WTC11 (cell line): ENCODE results near the gene ACADVL. TPM values are rescaled to one million over a fixed set of nuclear protein-coding genes. Genes with fewer than 3 reads are reported as not detected.

Experiments used
- ATAC-seq: fragments of 200-7000 bp; cut with Tn5 transposase; 2 replicates; pipeline ENCODE4 v1.10.0; 2021; ENCODE audit warnings: mild to moderate bottlenecking, moderate library complexity
- CTCF ChIA-PET: fragments of 300-600 bp; sonication (Branson Sonifier 250); formaldehyde crosslinking; loops from one replicate; lab custom pipeline; 2021; ENCODE audit warnings: antibody characterized with exemption; lab: Charles Lee
- POLR2A ChIA-PET: fragments of 350-600 bp; sonication (Branson Sonifier 250); formaldehyde crosslinking; loops from one replicate; lab custom pipeline; 2021; ENCODE audit warnings: antibody characterized with exemption; lab: Charles Lee
- DNase-seq: peaks from one replicate; pipeline ENCODE4 v3.0.0; 2021; ENCODE audit warnings: low spot score
- H3K27ac Mint-ChIP-seq: 2 replicates; pipeline ENCODE4 v1.8.0; 2021; ENCODE audit warnings: mixed read lengths
- H3K27me3 Mint-ChIP-seq: 2 replicates; pipeline ENCODE4 v1.8.0; 2021; ENCODE audit warnings: low read depth, mild to moderate bottlenecking, moderate library complexity, mixed read lengths
- H3K36me3 Mint-ChIP-seq: 2 replicates; pipeline ENCODE4 v1.8.0; 2021; ENCODE audit warnings: mixed read lengths
- H3K4me1 Mint-ChIP-seq: 2 replicates; pipeline ENCODE4 v1.8.0; 2022; ENCODE audit warnings: mixed read lengths
- H3K4me3 Mint-ChIP-seq: 2 replicates; pipeline ENCODE4 v1.8.0; 2021; ENCODE audit warnings: mild to moderate bottlenecking, moderate library complexity, mixed read lengths
- H3K9me3 Mint-ChIP-seq: 2 replicates; pipeline ENCODE4 v1.8.0; 2021; ENCODE audit warnings: mixed read lengths
- ATF2 ChIP-seq: sonication (generic); formaldehyde crosslinking; IDR thresholded peaks from 2 replicates; pipeline ENCODE4 v1.8.1; 2022; ENCODE audit warnings: low read depth, missing genetic modification reagents, borderline replicate concordance
- CTCF ChIP-seq: fragments of 200-600 bp; IDR thresholded peaks from 2 replicates; pipeline ENCODE4 v1.8.0; 2022; ENCODE audit warnings: antibody characterized with exemption
- E2F4 ChIP-seq: sonication (generic); formaldehyde crosslinking; IDR thresholded peaks from 2 replicates; pipeline ENCODE4 v1.8.1; 2022; ENCODE audit warnings: low read depth, mild to moderate bottlenecking, moderate library complexity, missing genetic modification reagents, borderline replicate concordance
- FOXK1 ChIP-seq: sonication (generic); formaldehyde crosslinking; IDR thresholded peaks from 2 replicates; pipeline ENCODE4 v1.8.0; 2022; ENCODE audit warnings: mild to moderate bottlenecking, moderate library complexity, missing genetic modification reagents
- HMGA2 ChIP-seq: fragments of 250-450 bp; sonication (Bioruptor Pico); IDR thresholded peaks from 2 replicates; pipeline ENCODE4 v1.4.0; 2021; ENCODE audit warnings: mild to moderate bottlenecking, moderate library complexity
- JUN ChIP-seq: sonication (generic); formaldehyde crosslinking; IDR thresholded peaks from 2 replicates; pipeline ENCODE4 v1.8.0; 2023; ENCODE audit warnings: mild to moderate bottlenecking, missing genetic modification reagents
- MXD4 ChIP-seq: fragments of 250-450 bp; sonication (Bioruptor Pico); IDR thresholded peaks from 2 replicates; pipeline ENCODE4 v1.8.0; 2021; ENCODE audit warnings: mild to moderate bottlenecking, moderate library complexity, borderline replicate concordance
- MYBL2 ChIP-seq: sonication (generic); formaldehyde crosslinking; IDR thresholded peaks from 2 replicates; pipeline ENCODE4 v1.8.1; 2023; ENCODE audit warnings: mild to moderate bottlenecking, moderate library complexity, missing genetic modification reagents
- RELA ChIP-seq: sonication (generic); formaldehyde crosslinking; IDR thresholded peaks from 2 replicates; pipeline ENCODE4 v1.8.1; 2022; ENCODE audit warnings: missing genetic modification reagents, mild to moderate bottlenecking, borderline replicate concordance
- RORB ChIP-seq: fragments of 250-450 bp; sonication (Bioruptor Pico); IDR thresholded peaks from 2 replicates; pipeline ENCODE4 v1.9.0; 2021; ENCODE audit warnings: mild to moderate bottlenecking
- TEAD4 ChIP-seq: sonication (generic); formaldehyde crosslinking; IDR thresholded peaks from 2 replicates; pipeline ENCODE4 v1.8.0; 2022; ENCODE audit warnings: mild to moderate bottlenecking, missing genetic modification reagents
- total RNA-seq: library from RNA; stranded (reverse); gene quantifications from 3 replicates; pipeline ENCODE4 v1.2.3, GENCODE V29; 2021
- TF ChIP-seq, protein P1 (sequence below): sonication (generic); formaldehyde crosslinking; IDR thresholded peaks from 2 replicates; pipeline ENCODE4 v1.8.0; 2022; ENCODE audit warnings: mild to moderate bottlenecking, missing genetic modification reagents
- TF ChIP-seq, protein P2 (sequence below): sonication (generic); formaldehyde crosslinking; IDR thresholded peaks from 2 replicates; pipeline ENCODE4 v1.8.1; 2022; ENCODE audit warnings: mild to moderate bottlenecking, moderate library complexity, missing genetic modification reagents

ACADVL gene
- total RNA-seq, 1 experiment from 2014 or later: 236 TPM

DNA sequence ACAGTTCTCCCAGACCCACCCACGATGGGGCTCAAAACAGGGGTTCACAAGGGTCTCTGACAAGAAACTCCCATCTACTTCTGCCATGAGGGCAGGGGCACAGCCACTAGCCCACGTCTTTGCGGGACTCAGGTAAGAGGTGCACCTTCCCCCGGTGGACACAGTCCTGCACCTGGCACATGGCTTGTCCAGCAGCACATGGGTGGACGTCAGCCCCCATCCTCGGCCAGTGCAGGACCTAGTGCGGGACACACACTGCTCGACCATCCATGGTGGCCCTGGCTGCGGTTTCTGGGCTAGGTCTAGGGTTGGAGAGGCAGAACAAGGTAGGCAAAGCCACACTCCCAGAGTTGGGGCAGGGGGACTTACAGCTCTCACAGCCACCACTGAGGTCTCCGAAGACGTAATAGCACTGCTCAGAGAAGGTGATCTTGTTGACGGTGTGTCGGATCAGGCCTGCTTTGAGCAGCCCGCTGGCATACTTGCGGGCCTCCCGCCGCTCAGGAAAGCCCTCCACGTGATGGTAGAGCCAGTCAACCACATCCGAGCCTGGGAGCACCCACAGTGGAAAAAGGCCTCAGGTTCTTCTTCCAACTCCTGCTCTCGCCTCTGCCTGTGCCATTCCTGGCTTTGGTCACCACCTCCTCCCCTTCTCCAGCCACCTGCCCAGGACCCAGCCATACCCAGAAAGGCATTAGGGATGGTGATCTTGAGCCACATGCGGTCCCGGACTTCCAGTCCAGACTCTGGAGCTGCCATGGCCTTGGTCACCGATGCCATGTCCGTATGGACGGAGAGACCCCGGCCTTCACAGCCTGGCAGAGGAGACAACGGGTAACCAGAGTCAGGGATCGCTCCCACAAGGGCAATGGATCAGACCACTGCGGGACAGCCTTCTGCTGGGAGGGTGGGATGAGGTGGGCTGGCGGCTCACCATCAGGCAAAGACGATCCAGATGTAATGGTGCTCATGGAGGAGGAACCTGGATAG is 7.3 kb downstream of the ACADVL start (continued):
- TF ChIP-seq ATF2: no peak
- TF ChIP-seq, protein P1, sequence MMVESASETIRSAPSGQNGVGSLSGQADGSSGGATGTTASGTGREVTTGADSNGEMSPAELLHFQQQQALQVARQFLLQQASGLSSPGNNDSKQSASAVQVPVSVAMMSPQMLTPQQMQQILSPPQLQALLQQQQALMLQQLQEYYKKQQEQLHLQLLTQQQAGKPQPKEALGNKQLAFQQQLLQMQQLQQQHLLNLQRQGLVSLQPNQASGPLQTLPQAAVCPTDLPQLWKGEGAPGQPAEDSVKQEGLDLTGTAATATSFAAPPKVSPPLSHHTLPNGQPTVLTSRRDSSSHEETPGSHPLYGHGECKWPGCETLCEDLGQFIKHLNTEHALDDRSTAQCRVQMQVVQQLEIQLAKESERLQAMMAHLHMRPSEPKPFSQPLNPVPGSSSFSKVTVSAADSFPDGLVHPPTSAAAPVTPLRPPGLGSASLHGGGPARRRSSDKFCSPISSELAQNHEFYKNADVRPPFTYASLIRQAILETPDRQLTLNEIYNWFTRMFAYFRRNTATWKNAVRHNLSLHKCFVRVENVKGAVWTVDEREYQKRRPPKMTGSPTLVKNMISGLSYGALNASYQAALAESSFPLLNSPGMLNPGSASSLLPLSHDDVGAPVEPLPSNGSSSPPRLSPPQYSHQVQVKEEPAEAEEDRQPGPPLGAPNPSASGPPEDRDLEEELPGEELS (CRISPR knock-in tag): no peak
- no peak for TF ChIP-seq FOXK1 (CRISPR knock-in tag)
- TF ChIP-seq, protein P2, sequence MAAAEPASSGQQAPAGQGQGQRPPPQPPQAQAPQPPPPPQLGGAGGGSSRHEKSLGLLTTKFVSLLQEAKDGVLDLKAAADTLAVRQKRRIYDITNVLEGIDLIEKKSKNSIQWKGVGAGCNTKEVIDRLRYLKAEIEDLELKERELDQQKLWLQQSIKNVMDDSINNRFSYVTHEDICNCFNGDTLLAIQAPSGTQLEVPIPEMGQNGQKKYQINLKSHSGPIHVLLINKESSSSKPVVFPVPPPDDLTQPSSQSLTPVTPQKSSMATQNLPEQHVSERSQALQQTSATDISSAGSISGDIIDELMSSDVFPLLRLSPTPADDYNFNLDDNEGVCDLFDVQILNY (CRISPR knock-in tag): no peak
- no peak for TF ChIP-seq JUN
- no peak for TF ChIP-seq MYBL2 (CRISPR knock-in tag)
- no peak for TF ChIP-seq MXD4 (CRISPR knock-in tag)
- no peak for TF ChIP-seq RELA (CRISPR knock-in tag)
- no peak for TF ChIP-seq TEAD4 (CRISPR knock-in tag)

GRCh38 chr17:7228920-7229319 is 9.2 kb downstream of the ACADVL start:
- CTCF ChIA-PET: no interaction called here
- ATAC-seq (no peak), DNase-seq (no peak)
- H3K27ac Mint-ChIP-seq: no peak overlapping the region
- H3K9me3 Mint-ChIP-seq: no peaks in the 10 kb centered on the region
- POLR2A ChIA-PET: no interaction called here
- TF ChIP-seq HMGA2 (CRISPR knock-in tag) (no peak), RORB (no peak), CTCF (no peak), ATF2 (no peak), E2F4 (CRISPR knock-in tag) (no peak)
- peaks cover 14% of the 10 kb centered on the region for H3K4me1 Mint-ChIP-seq
- H3K4me3 Mint-ChIP-seq: no peak overlapping the region
- H3K36me3 Mint-ChIP-seq: peaks cover 38% of the 10 kb centered on the region
- H3K27me3 Mint-ChIP-seq: no peaks in the 10 kb centered on the region
